ENCODE data around the gene EIF2AK3. TPM values are rescaled to one million over a fixed set of nuclear protein-coding genes. Genes with fewer than 3 reads are reported as not detected.

Gene EIF2AK3
- polyA plus RNA-seq, 1 experiment, result 16.3 TPM

DNA sequence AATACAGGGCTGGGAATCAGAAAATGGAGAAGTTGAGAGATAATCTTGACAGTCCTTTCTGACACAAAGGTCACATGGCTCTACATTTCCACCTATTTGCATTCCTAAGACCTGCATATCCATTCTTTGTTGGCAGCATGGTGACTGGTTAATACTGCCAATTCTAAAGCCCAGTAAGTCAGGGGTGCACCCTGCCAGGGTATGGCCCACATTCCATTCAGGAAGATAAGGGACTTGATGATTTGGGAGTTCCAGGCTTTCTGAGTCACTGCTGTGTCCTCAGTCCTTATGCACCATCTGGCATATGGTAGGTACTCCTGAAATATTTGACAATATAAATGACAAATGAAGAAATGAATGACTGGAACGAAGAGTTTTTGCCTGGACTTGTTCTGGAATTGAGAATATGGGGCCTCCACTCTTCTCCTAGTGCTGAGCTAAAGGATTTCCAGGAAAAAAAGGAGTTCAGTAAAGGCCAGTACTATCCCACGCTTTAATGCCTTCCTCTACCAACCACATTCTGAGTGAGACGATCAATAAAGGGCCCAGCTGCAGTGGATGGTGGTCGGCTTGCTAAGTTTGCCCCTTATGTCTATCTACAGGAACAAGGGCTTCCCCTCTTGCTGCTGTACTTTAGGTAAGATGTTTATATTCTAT lies 31.7 kb upstream of the EIF2AK3 start:
- CTCF ChIA-PET, result interaction anchor here (1.1 to 6.7 kb wide), 6 partner anchors 11 to 467 kb away, joined by 3 to 89 read pairs (median 3); no protein-coding TSS in a partner anchor
- DNase-seq (ENCODE audit: low read depth, low spot score), result no peak
- no peaks in the 10 kb centered on the region for H3K27me3 ChIP-seq (ENCODE audit: control insufficient read depth, insufficient read depth, low read length)
- H3K4me3 ChIP-seq (ENCODE audit: low read depth, low read length), result no peak overlapping the region; the same call in 1 of the 2 replicates
- peak overlapping the region; percentile 40 for H3K27ac ChIP-seq (ENCODE audit: low read depth, low read length)
- TF ChIP-seq, protein P1, sequence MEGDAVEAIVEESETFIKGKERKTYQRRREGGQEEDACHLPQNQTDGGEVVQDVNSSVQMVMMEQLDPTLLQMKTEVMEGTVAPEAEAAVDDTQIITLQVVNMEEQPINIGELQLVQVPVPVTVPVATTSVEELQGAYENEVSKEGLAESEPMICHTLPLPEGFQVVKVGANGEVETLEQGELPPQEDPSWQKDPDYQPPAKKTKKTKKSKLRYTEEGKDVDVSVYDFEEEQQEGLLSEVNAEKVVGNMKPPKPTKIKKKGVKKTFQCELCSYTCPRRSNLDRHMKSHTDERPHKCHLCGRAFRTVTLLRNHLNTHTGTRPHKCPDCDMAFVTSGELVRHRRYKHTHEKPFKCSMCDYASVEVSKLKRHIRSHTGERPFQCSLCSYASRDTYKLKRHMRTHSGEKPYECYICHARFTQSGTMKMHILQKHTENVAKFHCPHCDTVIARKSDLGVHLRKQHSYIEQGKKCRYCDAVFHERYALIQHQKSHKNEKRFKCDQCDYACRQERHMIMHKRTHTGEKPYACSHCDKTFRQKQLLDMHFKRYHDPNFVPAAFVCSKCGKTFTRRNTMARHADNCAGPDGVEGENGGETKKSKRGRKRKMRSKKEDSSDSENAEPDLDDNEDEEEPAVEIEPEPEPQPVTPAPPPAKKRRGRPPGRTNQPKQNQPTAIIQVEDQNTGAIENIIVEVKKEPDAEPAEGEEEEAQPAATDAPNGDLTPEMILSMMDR (IDR thresholded peaks at IDR 0.05; ENCODE audit: low read depth, low read length), result no peak
- POLR2A ChIA-PET, result interaction anchor here (0.9 to 1.0 kb wide), 2 partner anchors 31 kb away, joined by 3 to 5 read pairs; no protein-coding TSS in a partner anchor
- H3K9me3 ChIP-seq (ENCODE audit: control insufficient read depth, insufficient read depth, low read length), result no peaks in the 10 kb centered on the region

DNA sequence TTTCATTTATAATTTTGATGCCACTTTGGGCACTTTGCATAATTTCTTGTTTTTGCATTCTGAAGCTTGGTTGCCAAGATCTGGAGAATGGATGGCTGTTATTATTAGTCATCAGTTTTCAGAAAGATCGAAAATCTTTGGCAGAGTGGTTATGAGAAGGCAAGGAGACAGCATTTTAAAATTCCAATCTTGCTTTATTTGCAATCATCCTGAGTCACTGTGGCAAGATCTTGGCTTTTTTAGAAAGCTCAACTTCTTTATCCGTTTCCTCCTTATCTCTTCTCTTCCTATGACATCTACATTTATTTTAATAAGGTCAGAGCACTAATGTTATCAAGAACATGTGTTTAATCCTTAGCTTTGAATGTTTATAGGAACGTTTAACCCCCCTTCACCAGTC lies 31.1 kb upstream of the EIF2AK3 start:
- CTCF ChIA-PET, result interaction anchor here (1.1 to 6.7 kb wide), 5 partner anchors 12 to 466 kb away, joined by 3 to 89 read pairs (median 3); no protein-coding TSS in a partner anchor
- no peak overlapping the region for H3K4me3 ChIP-seq (ENCODE audit: low read depth, low read length)
- no peak overlapping the region for H3K27ac ChIP-seq (ENCODE audit: low read depth, low read length)
- POLR2A ChIA-PET, result interaction anchor here (0.9 kb wide), 1 partner anchor 31 kb away, joined by 3 read pairs; no protein-coding TSS in a partner anchor
- no peak for DNase-seq (ENCODE audit: low read depth, low spot score)
- no peaks in the 10 kb centered on the region for H3K9me3 ChIP-seq (ENCODE audit: control insufficient read depth, insufficient read depth, low read length)
- TF ChIP-seq, protein P1 (IDR thresholded peaks at IDR 0.05; ENCODE audit: low read depth, low read length), result no peak
- H3K27me3 ChIP-seq (ENCODE audit: control insufficient read depth, insufficient read depth, low read length), result no peaks in the 10 kb centered on the region

DNA sequence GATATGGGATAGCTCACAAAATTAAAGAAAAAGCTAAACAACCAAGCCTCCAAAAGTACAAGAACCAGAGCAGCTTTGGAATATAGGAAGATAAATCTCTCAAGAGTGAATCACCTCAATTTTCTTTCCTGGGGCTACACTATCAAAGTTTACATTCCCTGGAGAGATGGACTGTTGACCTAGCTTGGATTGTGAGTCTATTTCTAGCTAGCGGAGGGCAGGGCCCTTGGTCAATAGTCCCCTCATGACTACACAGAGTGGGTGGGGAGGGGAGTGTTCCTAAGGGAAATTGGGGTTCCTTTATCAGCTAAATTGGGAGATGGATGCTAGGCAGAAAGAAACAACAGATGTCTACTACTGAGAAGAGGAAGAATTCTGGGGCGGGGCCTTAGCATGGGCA lies 29.9 kb upstream of the EIF2AK3 start:
- no peak for DNase-seq (ENCODE audit: low read depth, low spot score)
- Histone ChIP-seq H3K9me3 (ENCODE audit: control insufficient read depth, insufficient read depth, low read length) (no peaks in the 10 kb centered on the region), H3K27ac (ENCODE audit: low read depth, low read length) (peak overlapping the region; percentile 39), H3K4me3 (ENCODE audit: low read depth, low read length) (no peak overlapping the region), H3K27me3 (ENCODE audit: control insufficient read depth, insufficient read depth, low read length) (no peaks in the 10 kb centered on the region)
- ChIA-PET POLR2A (no interaction called here), CTCF (interaction anchor here (1.0 to 6.7 kb wide), 2 partner anchors 13 to 66 kb away, joined by 3 to 89 read pairs; no protein-coding TSS in a partner anchor)
- TF ChIP-seq, protein P1 (IDR thresholded peaks at IDR 0.05; ENCODE audit: low read depth, low read length), result no peak

DNA sequence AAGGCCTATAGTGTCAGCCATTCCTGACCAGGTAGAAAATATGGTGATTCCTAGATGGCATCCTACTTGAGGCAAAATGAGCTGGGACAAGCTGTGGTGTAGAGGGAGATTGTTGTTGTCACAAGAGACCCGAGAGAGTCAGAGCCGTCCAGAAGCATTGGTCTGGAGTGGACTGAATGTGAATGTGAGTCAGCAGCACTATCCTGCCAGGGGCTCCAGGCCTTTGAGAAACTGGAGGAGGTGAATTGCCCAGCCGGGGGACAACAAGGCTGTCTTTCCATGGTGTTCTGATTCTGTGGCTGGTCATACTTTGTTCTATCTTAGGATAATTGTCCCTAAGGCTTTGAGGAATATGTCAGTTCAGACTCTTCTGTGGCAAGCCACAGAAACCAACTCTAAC lies 29.4 kb upstream of the EIF2AK3 start:
- CTCF ChIA-PET, result interaction anchor here (1.0 to 6.7 kb wide), 2 partner anchors 14 to 66 kb away, joined by 3 to 89 read pairs; no protein-coding TSS in a partner anchor
- Histone ChIP-seq H3K27me3 (ENCODE audit: control insufficient read depth, insufficient read depth, low read length) (no peaks in the 10 kb centered on the region), H3K27ac (ENCODE audit: low read depth, low read length) (no peak overlapping the region), H3K9me3 (ENCODE audit: control insufficient read depth, insufficient read depth, low read length) (no peaks in the 10 kb centered on the region), H3K4me3 (ENCODE audit: low read depth, low read length) (no peak overlapping the region)
- DNase-seq (ENCODE audit: low read depth, low spot score), result no peak
- POLR2A ChIA-PET, result no interaction called here
- TF ChIP-seq, protein P1 (IDR thresholded peaks at IDR 0.05; ENCODE audit: low read depth, low read length), result no peak

DNA sequence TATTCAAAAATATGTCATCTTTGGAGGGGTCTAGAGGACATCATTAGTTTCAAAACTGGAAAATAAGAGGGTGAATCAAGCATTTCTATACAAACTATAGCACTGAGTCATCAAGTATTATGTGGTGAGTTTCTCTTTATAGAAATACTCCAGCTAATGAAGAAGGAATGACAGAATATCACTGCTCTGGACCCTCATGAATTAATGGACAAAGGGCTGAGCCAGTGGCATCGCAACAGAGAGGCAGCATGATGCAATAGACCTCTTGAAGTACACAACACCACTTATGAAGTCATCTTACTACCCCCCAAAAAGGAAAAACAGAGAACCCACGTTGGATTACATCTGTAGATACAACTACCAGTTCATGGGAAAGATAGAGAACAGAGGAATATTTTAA lies 27.4 kb upstream of the EIF2AK3 start:
- Histone ChIP-seq H3K27ac (ENCODE audit: low read depth, low read length) (peak overlapping the region; percentile 21), H3K27me3 (ENCODE audit: control insufficient read depth, insufficient read depth, low read length) (peaks cover 2% of the 10 kb centered on the region), H3K9me3 (ENCODE audit: control insufficient read depth, insufficient read depth, low read length) (no peaks in the 10 kb centered on the region), H3K4me3 (ENCODE audit: low read depth, low read length) (no peak overlapping the region)
- TF ChIP-seq, protein P1 (IDR thresholded peaks at IDR 0.05; ENCODE audit: low read depth, low read length), result no peak
- ChIA-PET CTCF (interaction anchor here (1.7 to 6.7 kb wide), 2 partner anchors 16 to 85 kb away, joined by 5 to 89 read pairs; no protein-coding TSS in a partner anchor), POLR2A (interaction anchor here (1.1 kb wide), 1 partner anchor 27 kb away, joined by 4 read pairs; no protein-coding TSS in a partner anchor)
- peak; percentile 24 for DNase-seq (ENCODE audit: low read depth, low spot score)
